Endodermal cell (in vitro differentiated cells): ENCODE measurements around the gene CAMKMT. TPM values are rescaled to one million over a fixed set of nuclear protein-coding genes. Genes with fewer than 3 reads are reported as not detected.

Experiments used
- DNase-seq: peaks from one replicate; pipeline ENCODE4 v3.0.0-alpha.2; 2017
- H3K27ac ChIP-seq: 2 replicates; pipeline ENCODE4 v1.5.1; 2013; ENCODE audit warnings: mild to moderate bottlenecking, low read depth, low read length, moderate library complexity
- H3K27me3 ChIP-seq: 2 replicates; pipeline ENCODE4 v1.6.1; 2013; ENCODE audit warnings: mild to moderate bottlenecking, low read length, moderate library complexity; ENCODE audit not compliant: insufficient read depth, control insufficient read depth, poor library complexity, severe bottlenecking
- H3K36me3 ChIP-seq: 2 replicates; pipeline ENCODE4 v1.7.0; 2013; ENCODE audit warnings: mild to moderate bottlenecking, low read length, moderate library complexity; ENCODE audit not compliant: control insufficient read depth, insufficient read depth
- H3K4me1 ChIP-seq: one replicate; pipeline ENCODE4 v1.7.0; 2013; ENCODE audit warnings: low read length; ENCODE audit not compliant: control insufficient read depth, insufficient read depth
- H3K4me3 ChIP-seq: 2 replicates; pipeline ENCODE4 v1.5.1; 2013; ENCODE audit warnings: mild to moderate bottlenecking, low read length, moderate library complexity
- H3K9ac ChIP-seq: 2 replicates; pipeline ENCODE4 v1.6.1; 2013; ENCODE audit warnings: mild to moderate bottlenecking, low read length, moderate library complexity; ENCODE audit not compliant: poor library complexity, severe bottlenecking; ENCODE audit errors: extremely low read depth
- H3K9me3 ChIP-seq: 2 replicates; pipeline ENCODE4 v1.6.1; 2013; ENCODE audit warnings: mild to moderate bottlenecking, low read length, moderate library complexity; ENCODE audit not compliant: control insufficient read depth
- H3K27ac Mint-ChIP-seq: 2 replicates; pipeline ENCODE4 v1.8.0; 2020; ENCODE audit warnings: mixed read lengths
- H3K27me3 Mint-ChIP-seq: 2 replicates; pipeline ENCODE4 v1.8.0; 2021; ENCODE audit warnings: mild to moderate bottlenecking, mixed read lengths; ENCODE audit not compliant: insufficient read depth
- H3K36me3 Mint-ChIP-seq: 2 replicates; pipeline ENCODE4 v1.8.0; 2020; ENCODE audit warnings: low read depth, mixed read lengths
- H3K4me1 Mint-ChIP-seq: 2 replicates; pipeline ENCODE4 v1.8.0; 2020; ENCODE audit warnings: mixed read lengths
- H3K4me3 Mint-ChIP-seq: 2 replicates; pipeline ENCODE4 v1.8.0; 2020; ENCODE audit warnings: mild to moderate bottlenecking, moderate library complexity, mixed read lengths
- H3K9me3 Mint-ChIP-seq: 2 replicates; pipeline ENCODE4 v1.8.0; 2020; ENCODE audit warnings: mild to moderate bottlenecking, mixed read lengths
- WGBS, 2 experiments: methylation state at CpG; one replicate each; pipeline versions ENCODE4 v1.1.5 to v1.1.7; 2013; ENCODE audit warnings: missing lambda C conversion rate in 2 of 2, mixed read lengths in 1 of 2; ENCODE audit not compliant: insufficient coverage in 1 of 2, insufficient read length in 1 of 2; 5-methylcytosine and 5-hydroxymethylcytosine counted together
- total RNA-seq, 2 donors: library from RNA; stranded (reverse); fragmentation: NEBNext Ultra II Directional in 1 of 2; extraction: Animal tissue kit (Norgen Biotek cat#: 25700) in 1 of 2; gene quantifications; 2 replicates in 1 of 2; 3 replicates in 1 of 2; pipeline ENCODE4 v1.2.1, GENCODE V29; 2021
- TF ChIP-seq, protein P1 (sequence below): fragments of 200-600 bp; sonication (generic); conservative IDR thresholded peaks from 2 replicates; pipeline ENCODE4 v1.5.0; 2021; ENCODE audit warnings: antibody characterized with exemption, mild to moderate bottlenecking

Gene CAMKMT
- total RNA-seq, 2 donors from 2014 or later = 31.4 to 57.5 TPM

DNA sequence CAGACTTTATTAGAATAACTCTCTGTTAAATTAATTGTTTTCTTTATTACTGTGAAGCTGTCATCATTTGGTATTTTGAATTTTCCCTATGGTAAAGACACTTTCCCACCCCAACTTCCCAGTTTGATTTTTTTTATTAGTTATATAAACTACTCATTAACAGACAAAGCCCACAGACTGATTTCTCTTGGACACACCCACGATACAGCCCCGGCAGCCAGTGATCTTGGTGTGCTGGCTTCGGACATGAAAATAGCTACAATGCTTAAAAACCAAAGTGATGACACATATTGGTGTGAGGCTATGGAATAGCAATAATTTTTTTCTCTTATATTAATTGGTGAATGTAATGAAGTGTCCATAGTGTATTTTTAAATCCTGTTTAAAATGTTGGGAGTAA, 354.4 kb downstream of the CAMKMT start:
- 93 to 100% methylated on average over 3 of the region's 3 CpGs for whole genome bisulfite sequencing, 2 experiments
- DNase-seq = no peak
- Mint-ChIP-seq H3K9me3 (no peaks in the 10 kb centered on the region), H3K4me1 (peaks cover 21% of the 10 kb centered on the region), H3K27ac (no peak overlapping the region), H3K36me3 (peaks cover 7% of the 10 kb centered on the region), H3K4me3 (no peak overlapping the region), H3K27me3 (no peaks in the 10 kb centered on the region)
- H3K27ac ChIP-seq = no peak overlapping the region
- TF ChIP-seq, protein P1, sequence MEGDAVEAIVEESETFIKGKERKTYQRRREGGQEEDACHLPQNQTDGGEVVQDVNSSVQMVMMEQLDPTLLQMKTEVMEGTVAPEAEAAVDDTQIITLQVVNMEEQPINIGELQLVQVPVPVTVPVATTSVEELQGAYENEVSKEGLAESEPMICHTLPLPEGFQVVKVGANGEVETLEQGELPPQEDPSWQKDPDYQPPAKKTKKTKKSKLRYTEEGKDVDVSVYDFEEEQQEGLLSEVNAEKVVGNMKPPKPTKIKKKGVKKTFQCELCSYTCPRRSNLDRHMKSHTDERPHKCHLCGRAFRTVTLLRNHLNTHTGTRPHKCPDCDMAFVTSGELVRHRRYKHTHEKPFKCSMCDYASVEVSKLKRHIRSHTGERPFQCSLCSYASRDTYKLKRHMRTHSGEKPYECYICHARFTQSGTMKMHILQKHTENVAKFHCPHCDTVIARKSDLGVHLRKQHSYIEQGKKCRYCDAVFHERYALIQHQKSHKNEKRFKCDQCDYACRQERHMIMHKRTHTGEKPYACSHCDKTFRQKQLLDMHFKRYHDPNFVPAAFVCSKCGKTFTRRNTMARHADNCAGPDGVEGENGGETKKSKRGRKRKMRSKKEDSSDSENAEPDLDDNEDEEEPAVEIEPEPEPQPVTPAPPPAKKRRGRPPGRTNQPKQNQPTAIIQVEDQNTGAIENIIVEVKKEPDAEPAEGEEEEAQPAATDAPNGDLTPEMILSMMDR = no peak
- no peaks in the 10 kb centered on the region for H3K9me3 ChIP-seq
- no peaks in the 10 kb centered on the region for H3K4me1 ChIP-seq
- no peak overlapping the region for H3K9ac ChIP-seq
- H3K36me3 ChIP-seq = peaks cover 17% of the 10 kb centered on the region
- no peaks in the 10 kb centered on the region for H3K27me3 ChIP-seq
- no peak overlapping the region for H3K4me3 ChIP-seq

DNA sequence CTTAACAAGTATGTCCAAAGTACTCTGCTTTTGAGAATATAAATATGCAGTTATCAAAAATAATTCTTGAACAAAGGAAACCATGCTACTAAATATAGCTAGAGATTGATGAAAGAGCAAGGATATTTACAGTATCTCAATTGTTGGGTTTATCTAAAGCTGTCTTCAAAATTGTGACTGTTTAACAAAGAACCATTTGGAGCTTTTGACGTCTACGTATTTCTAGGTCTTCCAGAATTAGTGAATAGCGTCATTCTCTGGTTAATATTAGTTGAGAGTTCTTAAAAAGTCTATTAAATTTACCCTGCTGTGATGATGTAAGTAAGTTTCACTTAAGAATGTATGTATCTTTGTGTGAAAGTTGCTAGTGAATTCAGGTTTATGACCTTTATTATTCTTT, 356.7 kb downstream of the CAMKMT start:
- Histone ChIP-seq H3K4me3 (no peak overlapping the region), H3K4me1 (no peaks in the 10 kb centered on the region), H3K27me3 (no peaks in the 10 kb centered on the region), H3K36me3 (peaks cover 6% of the 10 kb centered on the region), H3K9me3 (no peaks in the 10 kb centered on the region), H3K27ac (no peak overlapping the region), H3K9ac (no peak overlapping the region)
- WGBS, 2 experiments = 95 to 100% methylated on average over 3 of the region's 3 CpGs
- TF ChIP-seq, protein P1 = no peak
- no peak for DNase-seq
- Mint-ChIP-seq H3K4me3 (no peak overlapping the region), H3K27me3 (no peaks in the 10 kb centered on the region), H3K4me1 (peaks cover 17% of the 10 kb centered on the region), H3K27ac (no peak overlapping the region), H3K9me3 (no peaks in the 10 kb centered on the region), H3K36me3 (peaks cover 4% of the 10 kb centered on the region)

GRCh38 chr2:44719562-44719961, 357.8 kb downstream of the CAMKMT start:
- Histone ChIP-seq H3K4me1 (no peaks in the 10 kb centered on the region), H3K4me3 (no peak overlapping the region), H3K9ac (no peak overlapping the region), H3K27me3 (no peaks in the 10 kb centered on the region), H3K27ac (no peak overlapping the region), H3K9me3 (no peaks in the 10 kb centered on the region), H3K36me3 (peaks cover under 1% of the 10 kb centered on the region)
- Mint-ChIP-seq H3K27me3 (no peaks in the 10 kb centered on the region), H3K4me3 (no peak overlapping the region), H3K4me1 (peaks cover 17% of the 10 kb centered on the region), H3K9me3 (no peaks in the 10 kb centered on the region), H3K27ac (no peak overlapping the region), H3K36me3 (peaks cover 4% of the 10 kb centered on the region)
- DNase-seq = no peak
- 80 to 100% methylated on average over 1 to 2 of the region's 2 CpGs for WGBS, 2 experiments
- TF ChIP-seq, protein P1 = no peak
